ENCODE results near the gene TNNC1. TPM values are rescaled to one million over a fixed set of nuclear protein-coding genes. Genes with fewer than 3 reads are reported as not detected.

The TNNC1 gene
- total RNA-seq, 1 experiment from 2014 or later = 5.6 TPM

DNA sequence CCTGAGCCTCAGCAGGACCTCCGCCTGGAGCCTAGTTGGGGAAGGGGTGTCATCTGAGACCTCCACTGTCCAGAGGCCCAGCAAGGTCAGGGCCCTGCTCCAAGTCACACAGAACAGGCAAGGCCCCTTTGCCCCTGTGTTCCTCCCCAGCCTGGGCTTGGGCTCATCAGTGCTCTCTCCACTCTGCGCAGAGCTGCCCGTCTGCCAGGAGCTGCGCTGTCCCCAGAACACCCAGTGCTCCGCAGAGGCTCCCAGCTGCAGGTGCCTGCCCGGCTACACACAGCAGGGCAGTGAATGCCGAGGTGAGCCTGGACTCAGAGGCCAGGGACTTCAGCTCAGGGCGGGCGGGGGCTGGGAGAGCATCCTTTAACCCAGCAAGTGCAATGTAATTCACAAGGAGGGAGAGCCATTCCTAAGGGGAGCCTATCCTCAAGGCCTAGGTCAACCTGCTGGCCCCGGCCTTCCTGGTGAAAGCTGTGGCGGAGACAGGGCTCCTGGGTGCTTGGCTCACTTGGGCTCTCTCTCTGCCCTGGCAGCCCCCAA is 49.0 kb upstream of the TNNC1 start:
- H3K36me3 Mint-ChIP-seq (ENCODE audit: insufficient read depth in 1 of 3, low read depth in 3 of 3) = no peaks in the 10 kb centered on the region
- Histone ChIP-seq H3K9me3 (ENCODE audit: control insufficient read depth, low read depth, low read length) (no peaks in the 10 kb centered on the region), H2AK5ac (ENCODE audit: insufficient read length, low read length) (no peak overlapping the region), H4K8ac (replicated peaks; ENCODE audit: insufficient read length, low read depth, low read length) (no peak overlapping the region), H3K18ac (ENCODE audit: insufficient read length, low read depth, low read length) (no peak overlapping the region), H3T11ph (ENCODE audit: low read length) (no peak overlapping the region), H4K5ac (ENCODE audit: insufficient read length, low read depth, low read length) (no peak overlapping the region), H2AFZ (ENCODE audit: low read length) (no peak overlapping the region), H2BK15ac (ENCODE audit: low read depth, low read length) (no peak overlapping the region), H2BK20ac (ENCODE audit: low read depth, low read length, poor library complexity, severe bottlenecking) (no peak overlapping the region), H2BK12ac (ENCODE audit: insufficient read length, low read depth, low read length) (no peak overlapping the region), H3K4ac (ENCODE audit: low read depth, low read length) (no peak overlapping the region), H3K27me3 (ENCODE audit: insufficient read depth, low read length) (no peaks in the 10 kb centered on the region), H2BK5ac (ENCODE audit: insufficient read length, low read length) (no peak overlapping the region), H3K27ac (ENCODE audit: insufficient read length, low read depth, low read length) (no peak overlapping the region), H3K9ac (ENCODE audit: extremely low read depth, insufficient read length, low read length) (no peak overlapping the region), H4K20me1 (ENCODE audit: control insufficient read depth, insufficient read depth, insufficient read length) (no peaks in the 10 kb centered on the region), H2BK120ac (ENCODE audit: low read depth, low read length, poor library complexity, severe bottlenecking) (no peak overlapping the region), H3K4me1 (ENCODE audit: insufficient read depth, low read length) (no peaks in the 10 kb centered on the region; the same call in 1 of the 2 replicates), H4K91ac (ENCODE audit: insufficient read length, low read depth, low read length) (no peak overlapping the region), H3K56ac (ENCODE audit: insufficient read length, low read depth, low read length) (no peak overlapping the region), H3K4me2 (ENCODE audit: insufficient read depth, insufficient read length, low read length) (no peak overlapping the region), H3K23me2 (ENCODE audit: insufficient read length, low read depth, low read length, poor library complexity, severe bottlenecking) (no peaks in the 10 kb centered on the region), H3K23ac (ENCODE audit: insufficient read length, low read depth, low read length) (no peak overlapping the region), H3K79me1 (ENCODE audit: insufficient read depth, low read depth, low read length, poor library complexity, severe bottlenecking) (no peaks in the 10 kb centered on the region), H3K14ac (ENCODE audit: insufficient read depth, low read length) (no peak overlapping the region), H3K79me2 (ENCODE audit: insufficient read depth, low read length) (no peaks in the 10 kb centered on the region)
- H3K27me3 Mint-ChIP-seq (ENCODE audit: low read depth) = no peaks in the 10 kb centered on the region; the same call in 1 of the 2 replicates
- TF ChIP-seq, protein P1, sequence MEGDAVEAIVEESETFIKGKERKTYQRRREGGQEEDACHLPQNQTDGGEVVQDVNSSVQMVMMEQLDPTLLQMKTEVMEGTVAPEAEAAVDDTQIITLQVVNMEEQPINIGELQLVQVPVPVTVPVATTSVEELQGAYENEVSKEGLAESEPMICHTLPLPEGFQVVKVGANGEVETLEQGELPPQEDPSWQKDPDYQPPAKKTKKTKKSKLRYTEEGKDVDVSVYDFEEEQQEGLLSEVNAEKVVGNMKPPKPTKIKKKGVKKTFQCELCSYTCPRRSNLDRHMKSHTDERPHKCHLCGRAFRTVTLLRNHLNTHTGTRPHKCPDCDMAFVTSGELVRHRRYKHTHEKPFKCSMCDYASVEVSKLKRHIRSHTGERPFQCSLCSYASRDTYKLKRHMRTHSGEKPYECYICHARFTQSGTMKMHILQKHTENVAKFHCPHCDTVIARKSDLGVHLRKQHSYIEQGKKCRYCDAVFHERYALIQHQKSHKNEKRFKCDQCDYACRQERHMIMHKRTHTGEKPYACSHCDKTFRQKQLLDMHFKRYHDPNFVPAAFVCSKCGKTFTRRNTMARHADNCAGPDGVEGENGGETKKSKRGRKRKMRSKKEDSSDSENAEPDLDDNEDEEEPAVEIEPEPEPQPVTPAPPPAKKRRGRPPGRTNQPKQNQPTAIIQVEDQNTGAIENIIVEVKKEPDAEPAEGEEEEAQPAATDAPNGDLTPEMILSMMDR (conservative IDR thresholded peaks at IDR 0.05) = no peak
- no peak overlapping the region; a peak in 1 of 7 replicates for H3K27ac Mint-ChIP-seq
- WGBS (ENCODE audit: extremely low coverage, insufficient read length, low lambda C conversion rate) = no CpG with 5 or more reads among the region's 11 CpGs
- no peak for DNase-seq
- H3K4me1 Mint-ChIP-seq = peaks cover 14 to 27% of the 10 kb centered on the region in 2 experiments
- H3K4me3 Mint-ChIP-seq = no peak overlapping the region
- no peaks in the 10 kb centered on the region for H3K9me3 Mint-ChIP-seq
